H1 (cell line): ENCODE measurements around the gene ENPP7. TPM values are rescaled to one million over a fixed set of nuclear protein-coding genes. Genes with fewer than 3 reads are reported as not detected.

Source experiments
- CBX8 ChIP-seq: fragments of 300-800, 300-1000 bp; sonication (generic); IDR thresholded peaks from 2 replicates; pipeline ENCODE4 v1.7.1; 2016; ENCODE audit warnings: low read depth, low read length, borderline replicate concordance
- KDM1A ChIP-seq: fragments of 200-600, 300-600 bp; sonication (generic); IDR thresholded peaks from 2 replicates; pipeline ENCODE4 v1.7.1; 2016; ENCODE audit warnings: mild to moderate bottlenecking, low read length, borderline replicate concordance
- POLR2A ChIP-seq, 2 experiments: IDR thresholded peaks; 1 replicate in 1 of 2; 2 replicates in 1 of 2; pipeline ENCODE4 v1.6.1; 2011; ENCODE audit warnings: low read depth in 2 of 2, low read length in 2 of 2, mild to moderate bottlenecking in 2 of 2; ENCODE audit errors: control extremely low read depth in 1 of 2
- polyA plus RNA-seq, 7 experiments: library from polyadenylated mRNA; depleted of rRNA in 3 of 7; stranded (reverse) in 5 of 7; unstranded in 2 of 7; fragments of >200 nt in 5 of 7; fragments of 200-250 nt in 2 of 7; gene quantifications; 1 replicate in 5 of 7; 2 replicates in 1 of 7; 4 replicates in 1 of 7; pipeline versions ENCODE4 v1.2.1 to v1.2.3, GENCODE V29; 2011 to 2013; ENCODE audit warnings: missing spikeins in 2 of 7, mixed read lengths in 2 of 7
- total RNA-seq: library from RNA; stranded (reverse); fragmentation: NEBNext Ultra II Directional; extraction: Animal tissue kit (Norgen Biotek cat#: 25700); gene quantifications from 2 replicates; pipeline ENCODE4 v1.2.1, GENCODE V29; 2021

The ENPP7 gene
- total and polyA plus RNA-seq, 2 of the 8 experiments (the other 6 are each of a cell fraction or from before 2014, with no cell fraction given) = not detected

GRCh38 chr17:79750650-79751545 is 20.2 kb downstream of the ENPP7 start (continued):
- TF ChIP-seq CBX8 (no peak), KDM1A (no peak), POLR2A (IDR thresholded peaks at IDR 0.05; ENCODE audit: control extremely low read depth in 1 of 2, low read depth in 2 of 2, low read length in 2 of 2) (no peak)
- TF ChIP-seq, all 59 proteins: peak for 0
